Measurements from ENCODE around the gene TAOK1. TPM values are rescaled to one million over a fixed set of nuclear protein-coding genes. Genes with fewer than 3 reads are reported as not detected.

The TAOK1 gene
- total RNA-seq, 1 experiment from 2014 or later = 56.3 TPM

DNA sequence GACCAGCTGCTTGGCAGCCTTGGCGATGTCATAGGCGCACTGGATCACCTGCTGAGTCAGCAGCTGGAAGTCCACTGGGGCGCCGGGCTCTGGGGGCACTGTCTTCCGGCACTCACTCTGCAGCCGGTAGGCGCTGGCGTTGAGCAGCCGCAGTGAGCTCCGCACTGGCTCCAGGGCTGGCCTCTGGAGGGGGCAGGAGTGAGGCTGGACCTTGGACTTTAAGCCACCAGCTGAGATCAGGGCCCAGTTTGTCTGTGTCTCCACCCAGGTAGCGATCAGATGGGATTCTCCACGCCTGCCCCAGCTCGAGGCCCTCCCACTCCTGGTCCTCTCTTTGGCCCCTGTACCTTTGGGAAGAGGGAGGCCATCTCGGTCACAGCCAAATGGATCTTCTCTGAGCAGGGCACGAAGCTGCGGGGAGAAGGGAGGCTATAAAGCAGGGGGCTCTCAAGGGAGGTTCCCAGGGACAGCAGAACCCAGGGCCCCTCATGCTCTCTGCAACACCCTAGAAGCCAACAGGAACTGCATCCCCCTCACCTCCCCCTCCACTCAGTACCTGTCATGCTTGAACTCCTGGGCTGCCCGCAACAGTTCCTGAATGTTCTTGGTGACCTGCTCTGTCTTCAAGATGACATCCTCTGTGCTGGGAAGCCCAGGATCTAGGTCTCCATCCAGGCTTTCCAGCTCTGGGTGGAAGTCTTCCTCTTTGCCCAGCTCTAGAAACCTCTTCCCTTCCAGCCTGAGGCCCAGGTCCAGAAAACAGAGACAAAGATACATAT lies 184.8 kb downstream of the TAOK1 start:
- no TSS peak for BruUV-seq (replicated peaks)
- Histone ChIP-seq H3K9me3 (ENCODE audit: control insufficient read depth in 1 of 2, insufficient read depth in 1 of 2, low read depth in 1 of 2, low read length in 2 of 2) (no peaks in the 10 kb centered on the region), H2AFZ (ENCODE audit: low read depth, low read length, poor library complexity, severe bottlenecking) (no peak overlapping the region), H3K36me3 (ENCODE audit: control insufficient read depth in 1 of 2, insufficient read depth in 2 of 2, low read length in 2 of 2) (peaks cover 6 to 9% of the 10 kb centered on the region in 2 experiments; a peak in 2 of 4 replicates), H3K79me2 (ENCODE audit: insufficient read depth, low read length) (no peaks in the 10 kb centered on the region), H3K4me2 (ENCODE audit: low read length) (no peak overlapping the region), H3K4me3 (replicated peaks in 1 of 2; ENCODE audit: low read depth in 1 of 2, low read length in 2 of 2) (no peak overlapping the region), H3K4me1 (ENCODE audit: control insufficient read depth in 1 of 2, insufficient read depth in 2 of 2, low read length in 2 of 2) (no peaks in the 10 kb centered on the region), H3K9ac (ENCODE audit: low read length) (no peak overlapping the region), H3K27me3 (ENCODE audit: insufficient read depth, low read length) (no peaks in the 10 kb centered on the region), H3K9me2 (ENCODE audit: insufficient read depth) (no peaks in the 10 kb centered on the region), H4K20me1 (ENCODE audit: insufficient read depth) (no peaks in the 10 kb centered on the region), H3K27ac (ENCODE audit: low read depth, low read length) (no peak overlapping the region)
- intact Hi-C loops (cut with micrococcal nuclease) = no loop called here
- RAD21 ChIA-PET (ENCODE audit: low non-redundant PET in 1 of 2, low total read pairs in 2 of 2, uncharacterized antibody in 2 of 2, unreplicated experiment in 2 of 2) = no interaction called here
- TF ChIP-seq SIN3A (IDR thresholded peaks at IDR 0.05; ENCODE audit: low read depth) (no peak), ZFX (IDR thresholded peaks at IDR 0.05) (no peak), TCF7L2 (IDR thresholded peaks at IDR 0.05; ENCODE audit: borderline replicate concordance, extremely low read depth, insufficient read depth, insufficient read length) (no peak), EGR1 (IDR thresholded peaks at IDR 0.05; ENCODE audit: low read depth) (no peak), ELF1 (IDR thresholded peaks at IDR 0.05; ENCODE audit: borderline replicate concordance, low read depth) (no peak), CBX3 (IDR thresholded peaks at IDR 0.05; ENCODE audit: low read depth) (no peak), ZNF274 (IDR thresholded peaks at IDR 0.05; ENCODE audit: low read depth, low read length) (no peak), FOSL1 (IDR thresholded peaks at IDR 0.05; ENCODE audit: low read depth) (no peak), CEBPB (IDR thresholded peaks at IDR 0.05; ENCODE audit: low read depth) (no peak), EZH2phosphoT487 (IDR thresholded peaks at IDR 0.05; ENCODE audit: borderline replicate concordance) (no peak), ATF3 (IDR thresholded peaks at IDR 0.05) (no peak), JUND (IDR thresholded peaks at IDR 0.05) (no peak), YY1 (IDR thresholded peaks at IDR 0.05; ENCODE audit: extremely low read depth, insufficient replicate concordance, low read depth, low read length) (no peak), RAD21 (IDR thresholded peaks at IDR 0.05; ENCODE audit: low read depth) (no peak), SRF (IDR thresholded peaks at IDR 0.05; ENCODE audit: low read depth) (no peak), POLR2AphosphoS5 (IDR thresholded peaks at IDR 0.05; ENCODE audit: low read depth, low read length) (no peak), MAX (IDR thresholded peaks at IDR 0.05) (no peak)
- TF ChIP-seq, protein P1, sequence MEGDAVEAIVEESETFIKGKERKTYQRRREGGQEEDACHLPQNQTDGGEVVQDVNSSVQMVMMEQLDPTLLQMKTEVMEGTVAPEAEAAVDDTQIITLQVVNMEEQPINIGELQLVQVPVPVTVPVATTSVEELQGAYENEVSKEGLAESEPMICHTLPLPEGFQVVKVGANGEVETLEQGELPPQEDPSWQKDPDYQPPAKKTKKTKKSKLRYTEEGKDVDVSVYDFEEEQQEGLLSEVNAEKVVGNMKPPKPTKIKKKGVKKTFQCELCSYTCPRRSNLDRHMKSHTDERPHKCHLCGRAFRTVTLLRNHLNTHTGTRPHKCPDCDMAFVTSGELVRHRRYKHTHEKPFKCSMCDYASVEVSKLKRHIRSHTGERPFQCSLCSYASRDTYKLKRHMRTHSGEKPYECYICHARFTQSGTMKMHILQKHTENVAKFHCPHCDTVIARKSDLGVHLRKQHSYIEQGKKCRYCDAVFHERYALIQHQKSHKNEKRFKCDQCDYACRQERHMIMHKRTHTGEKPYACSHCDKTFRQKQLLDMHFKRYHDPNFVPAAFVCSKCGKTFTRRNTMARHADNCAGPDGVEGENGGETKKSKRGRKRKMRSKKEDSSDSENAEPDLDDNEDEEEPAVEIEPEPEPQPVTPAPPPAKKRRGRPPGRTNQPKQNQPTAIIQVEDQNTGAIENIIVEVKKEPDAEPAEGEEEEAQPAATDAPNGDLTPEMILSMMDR (IDR thresholded peaks at IDR 0.05 in 2 of 3, conservative IDR thresholded peaks at IDR 0.05 in 1 of 3; ENCODE audit: borderline replicate concordance in 1 of 3, insufficient read depth in 1 of 3, low read depth in 2 of 3, low read length in 2 of 3) = no peak
- TF ChIP-seq, protein P2, sequence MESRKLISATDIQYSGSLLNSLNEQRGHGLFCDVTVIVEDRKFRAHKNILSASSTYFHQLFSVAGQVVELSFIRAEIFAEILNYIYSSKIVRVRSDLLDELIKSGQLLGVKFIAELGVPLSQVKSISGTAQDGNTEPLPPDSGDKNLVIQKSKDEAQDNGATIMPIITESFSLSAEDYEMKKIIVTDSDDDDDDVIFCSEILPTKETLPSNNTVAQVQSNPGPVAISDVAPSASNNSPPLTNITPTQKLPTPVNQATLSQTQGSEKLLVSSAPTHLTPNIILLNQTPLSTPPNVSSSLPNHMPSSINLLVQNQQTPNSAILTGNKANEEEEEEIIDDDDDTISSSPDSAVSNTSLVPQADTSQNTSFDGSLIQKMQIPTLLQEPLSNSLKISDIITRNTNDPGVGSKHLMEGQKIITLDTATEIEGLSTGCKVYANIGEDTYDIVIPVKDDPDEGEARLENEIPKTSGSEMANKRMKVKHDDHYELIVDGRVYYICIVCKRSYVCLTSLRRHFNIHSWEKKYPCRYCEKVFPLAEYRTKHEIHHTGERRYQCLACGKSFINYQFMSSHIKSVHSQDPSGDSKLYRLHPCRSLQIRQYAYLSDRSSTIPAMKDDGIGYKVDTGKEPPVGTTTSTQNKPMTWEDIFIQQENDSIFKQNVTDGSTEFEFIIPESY (IDR thresholded peaks at IDR 0.05; ENCODE audit: extremely low read depth, insufficient replicate concordance, low read length) = no peak
- CTCF ChIA-PET = interaction anchor here (1.6 kb wide), 1 partner anchor 16 kb away, joined by 3 read pairs; no protein-coding TSS in a partner anchor
- ATAC-seq (no peak), DNase-seq (ENCODE audit: low read depth, low spot score) (no peak)
- POLR2A ChIA-PET = no interaction called here

Measured in HCT116 (cell line).